OCI-LY7 (cell line): ENCODE measurements around the gene MROH7.

ENCODE experiments used
- CTCF ChIP-seq: fragments of 200-600 bp; sonication (generic); conservative IDR thresholded peaks from 2 replicates; pipeline ENCODE4 v1.5.1; 2014; ENCODE audit warnings: mild to moderate bottlenecking, antibody characterized with exemption, low read length, moderate library complexity, mixed read lengths
- EZH2phosphoT487 ChIP-seq: fragments of 200-600 bp; sonication (generic); IDR thresholded peaks from 2 replicates; pipeline ENCODE4 v1.6.1; 2018; ENCODE audit warnings: low read depth, borderline replicate concordance, mild to moderate bottlenecking, mixed run types, antibody characterized with exemption, low read length, moderate library complexity, mixed read lengths

- TF ChIP-seq CTCF (no peak), EZH2phosphoT487 (no peak)
Observed at GRCh38 chr1:54608566-54609230, 32.9 kb upstream of the MROH7 start.
